GM19328 (cell line): ENCODE data around the gene ATP8B3.

ENCODE experiments used
- ATAC-seq: cut with Tn5 transposase; IDR thresholded peaks from one replicate; pipeline ENCODE4 v1.9.1; 2021; ENCODE audit warnings: mild to moderate bottlenecking, moderate library complexity; ENCODE audit not compliant: unreplicated experiment

ATP8B3 gene

GRCh38 chr19:1850809-1851653 is 39.0 kb upstream of the ATP8B3 start:
- no peak for ATAC-seq

GRCh38 chr19:1849886-1850398 is 37.9 kb upstream of the ATP8B3 start:
- ATAC-seq: no peak

DNA sequence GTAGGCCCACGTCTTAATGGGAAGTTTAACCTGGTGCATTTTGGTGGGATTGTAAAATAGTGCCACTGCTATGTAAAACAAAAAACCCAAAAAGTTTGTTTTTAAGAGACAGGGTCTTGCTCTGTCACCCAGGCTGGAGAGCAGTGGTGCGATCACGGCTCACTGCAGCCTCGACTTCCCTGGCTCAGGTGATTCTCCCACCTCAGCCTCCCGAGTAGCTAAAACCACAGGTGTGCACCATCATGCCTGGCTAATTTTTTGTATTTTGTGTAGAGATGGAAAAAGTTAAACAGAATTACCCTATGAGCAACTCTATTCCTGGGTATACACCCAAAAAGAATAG is 37.0 kb upstream of the ATP8B3 start:
- no peak for ATAC-seq

DNA sequence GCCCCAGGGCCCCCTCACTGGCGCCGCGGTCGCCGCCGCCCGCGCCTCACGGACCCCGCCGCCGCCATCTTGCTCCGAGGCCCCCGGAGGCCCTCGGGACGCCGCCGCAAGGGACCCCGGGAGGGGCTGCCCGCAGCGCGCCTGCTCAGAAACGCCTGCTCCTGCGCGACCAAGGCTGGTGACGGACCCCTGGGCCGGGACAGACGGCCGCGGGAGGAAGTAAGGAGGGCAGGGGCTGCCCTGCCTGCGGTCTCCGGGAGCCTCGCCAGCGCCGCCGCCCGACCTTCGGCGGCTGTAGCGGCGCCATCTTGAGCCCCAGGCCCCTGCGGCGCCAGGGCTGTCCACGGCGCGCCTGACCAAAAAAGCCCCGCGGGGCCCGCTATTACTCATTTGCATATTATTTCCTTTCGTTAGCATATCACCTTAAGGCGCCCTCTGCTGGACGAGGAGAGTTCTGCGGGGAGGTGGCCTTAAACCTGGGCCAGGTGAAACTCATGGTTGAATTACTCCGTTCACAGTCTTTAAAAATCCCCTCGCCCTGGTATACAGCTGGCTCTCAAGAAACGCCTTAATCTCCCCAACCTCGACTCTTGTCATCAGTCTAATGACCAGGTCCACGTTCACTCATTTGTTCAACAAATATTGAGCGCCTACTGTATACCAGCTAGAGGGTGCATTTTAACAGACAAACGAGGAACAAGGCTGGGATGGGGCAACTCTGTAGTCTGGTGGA is 36.5 kb upstream of the ATP8B3 start, which contains the start of gene REXO1:
Gene REXO1 (minus strand): TSS at position 85 of the 733 bp plus-strand sequence. CDS start 125 bp downstream, outside the sequence.
- ATAC-seq: peak; percentile 66

DNA sequence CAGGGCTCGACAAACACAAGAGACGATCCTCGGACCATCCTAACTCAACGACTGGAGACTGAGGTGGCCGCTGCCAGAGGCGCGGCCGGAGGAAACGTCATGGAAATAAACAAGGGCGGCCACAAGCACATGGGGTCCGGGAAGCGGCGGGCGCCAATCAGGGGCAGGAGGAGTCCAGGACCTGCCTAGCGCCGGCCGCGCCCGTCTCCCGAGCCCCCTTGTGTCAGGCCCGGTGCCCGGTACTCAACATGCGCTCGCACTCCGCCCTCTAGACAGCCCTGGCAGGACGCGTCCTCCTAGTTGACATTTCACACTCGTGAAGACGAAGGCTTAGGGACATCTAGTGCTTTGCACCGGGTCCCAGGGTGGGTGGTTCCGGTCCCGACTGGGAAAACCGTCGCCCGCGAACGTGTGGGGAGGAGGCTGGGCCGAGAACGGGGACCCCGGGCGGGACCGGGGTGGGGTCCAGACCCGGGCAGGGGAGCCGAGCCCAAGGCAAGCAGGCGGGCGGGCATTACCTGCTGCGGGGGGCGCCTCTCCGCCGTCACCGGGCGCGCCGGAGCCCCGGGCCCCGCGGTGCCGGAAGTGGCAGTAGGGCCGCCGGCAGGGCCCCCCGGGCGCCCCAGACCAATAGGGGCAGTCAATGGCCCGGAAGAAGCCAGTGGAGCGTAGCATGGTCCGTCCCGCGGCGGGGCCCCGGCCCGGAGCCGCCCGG is 35.8 kb upstream of the ATP8B3 start:
- ATAC-seq: peak; percentile 6

DNA sequence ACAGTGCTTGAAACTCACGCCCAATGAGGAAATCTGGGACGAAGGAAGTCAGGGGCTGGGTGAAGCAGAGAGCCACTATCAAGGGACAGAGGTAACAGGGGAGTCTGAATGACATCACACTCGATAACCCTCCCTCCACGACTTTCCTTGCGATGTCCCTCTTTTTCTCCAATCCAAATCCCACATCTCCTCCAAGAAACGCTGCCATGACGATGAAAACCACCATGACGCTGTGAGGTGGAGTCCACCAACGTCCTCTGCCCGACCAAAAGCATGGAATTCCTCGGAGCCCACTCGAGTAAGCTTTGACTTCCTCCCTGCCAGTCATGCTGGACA is 35.2 kb upstream of the ATP8B3 start:
- no peak for ATAC-seq

- no peak for ATAC-seq
Measured at GRCh38 chr19:1846517-1847204, 34.6 kb upstream of the ATP8B3 start.

- ATAC-seq: no peak
Measured at GRCh38 chr19:1845642-1846041, 33.6 kb upstream of the ATP8B3 start.

DNA sequence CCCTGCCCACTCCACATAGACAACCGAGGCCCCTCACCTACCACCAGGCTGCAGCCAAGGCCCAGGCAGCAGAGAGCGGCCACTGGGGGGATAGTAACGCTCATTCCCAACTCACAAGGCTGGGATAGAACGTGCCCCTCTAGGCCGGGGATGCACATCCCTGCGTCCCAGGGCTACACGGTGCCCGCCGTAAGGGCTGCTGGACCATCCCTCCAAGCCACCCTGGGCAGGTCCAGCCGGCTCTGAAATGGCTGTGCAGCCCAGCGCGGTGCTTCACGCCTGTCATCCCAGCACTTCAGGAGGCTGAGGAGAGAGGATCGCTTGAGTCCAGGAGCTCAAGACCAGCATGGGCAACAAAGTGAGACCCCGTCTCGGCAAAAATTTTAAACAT is 33.0 kb upstream of the ATP8B3 start:
- no peak for ATAC-seq

GRCh38 chr19:1844513-1845124 is 32.5 kb upstream of the ATP8B3 start:
- no peak for ATAC-seq

DNA sequence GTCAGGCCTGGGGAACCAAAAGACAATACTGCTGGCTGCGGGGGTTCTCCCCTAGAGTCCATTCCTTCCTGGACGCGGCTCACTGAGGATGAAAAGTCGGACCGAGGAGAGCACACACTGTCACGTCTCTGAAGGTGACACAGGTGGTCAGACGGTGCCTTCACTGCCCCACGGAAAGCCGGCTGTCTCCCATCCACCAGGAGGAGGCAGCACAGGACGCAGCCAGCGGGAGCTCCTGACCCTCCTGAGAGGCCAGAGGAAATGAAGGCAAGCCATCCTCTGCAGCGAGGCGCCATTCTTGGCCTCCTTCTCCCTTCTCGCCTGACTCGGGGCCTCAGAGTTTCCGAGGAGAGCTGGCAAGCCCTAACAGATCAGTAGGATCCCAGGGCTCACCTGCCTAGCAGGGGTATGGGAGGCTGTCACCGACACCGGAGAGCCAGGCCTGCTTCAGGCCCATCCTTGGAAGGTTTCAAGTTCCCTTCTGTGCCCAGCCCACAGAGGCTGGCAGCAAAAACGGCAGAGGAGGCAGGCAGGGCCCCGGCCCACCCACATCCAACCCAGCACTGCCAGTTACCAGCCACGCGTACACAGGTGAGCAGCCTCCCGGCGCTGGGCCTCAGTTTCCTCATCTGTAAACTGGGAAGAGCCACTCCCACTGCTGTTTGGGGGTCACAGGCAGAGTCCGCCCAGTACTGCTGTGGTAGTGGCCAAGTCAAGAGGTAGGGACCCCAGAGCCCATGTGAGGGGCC is 31.7 kb upstream of the ATP8B3 start:
- ATAC-seq: no peak

DNA sequence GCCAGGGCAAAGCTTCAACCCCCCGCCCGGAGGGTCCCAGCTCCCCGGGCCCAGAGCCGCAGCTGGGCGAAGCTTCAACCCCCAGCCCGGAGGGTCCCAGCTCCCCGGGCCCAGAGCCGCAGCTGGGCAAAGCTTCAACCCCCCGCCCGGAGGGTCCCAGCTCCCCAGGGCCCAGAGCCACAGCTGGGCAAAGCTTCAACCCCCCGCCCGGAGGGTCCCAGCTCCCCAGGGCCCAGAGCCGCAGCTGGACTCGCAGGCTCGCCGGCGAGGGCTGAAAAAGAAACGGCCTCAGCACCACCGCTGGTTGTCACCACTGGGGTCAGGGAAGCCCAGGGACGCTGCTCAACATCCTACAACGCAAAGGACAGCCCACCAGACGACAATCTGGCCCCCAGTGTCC is 31.0 kb upstream of the ATP8B3 start:
- no peak for ATAC-seq

GRCh38 chr19:1841209-1841924 is 29.3 kb upstream of the ATP8B3 start:
- ATAC-seq: no peak

GRCh38 chr19:1840541-1841115 is 28.6 kb upstream of the ATP8B3 start:
- no peak for ATAC-seq

DNA sequence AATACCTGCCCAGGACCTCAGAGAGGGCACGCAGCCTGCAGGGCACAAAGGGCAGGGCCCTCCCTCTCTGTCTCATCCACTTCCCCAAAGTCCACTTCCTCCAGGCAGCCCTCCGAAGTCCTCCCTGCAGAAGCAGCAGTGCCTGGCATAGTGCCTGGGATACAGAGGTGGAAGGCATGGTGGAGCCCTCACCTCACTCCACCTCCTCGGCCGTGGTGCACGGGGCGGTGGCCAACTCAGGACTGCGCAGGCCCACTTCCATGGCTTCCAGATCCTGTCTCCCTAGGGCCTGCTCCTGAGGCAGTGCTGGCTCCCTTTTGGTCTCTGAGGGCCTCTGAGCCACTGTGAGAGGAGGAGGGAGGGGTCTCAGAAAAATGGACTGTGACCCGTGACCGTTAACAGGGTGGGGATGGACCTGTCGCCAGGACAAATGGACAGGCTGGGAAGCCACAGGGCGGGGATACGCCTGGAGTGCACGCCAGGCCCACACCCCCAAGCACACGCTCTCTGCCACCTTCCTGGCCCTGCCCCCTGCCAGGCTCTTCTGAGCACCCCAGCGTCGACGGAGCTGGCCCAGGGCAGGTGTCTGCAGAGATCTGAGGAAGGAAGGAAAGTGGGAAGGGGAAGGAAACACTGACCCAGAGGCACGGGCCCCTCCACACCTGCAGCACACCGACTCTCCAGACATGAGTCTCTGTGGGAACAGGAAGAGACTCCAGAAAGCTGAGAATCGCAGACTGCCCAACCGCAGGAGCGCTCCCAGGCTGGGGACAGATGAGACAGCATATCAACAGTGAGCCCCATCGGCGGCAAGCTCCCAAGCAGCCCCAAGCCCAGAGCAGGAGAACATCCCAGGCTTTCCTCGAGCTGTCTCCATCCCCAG is 27.8 kb upstream of the ATP8B3 start:
- no peak for ATAC-seq

- ATAC-seq: no peak
Measured at GRCh38 chr19:1837625-1838105, 25.6 kb upstream of the ATP8B3 start.

- no peak for ATAC-seq
Measured at GRCh38 chr19:1837222-1837565, 25.1 kb upstream of the ATP8B3 start.
